ENCODE data around the gene GALNS.
"Not testable (repeated sequence)": the region's sequence is repeated elsewhere in the genome, so short reads cannot be mapped to it uniquely, and the experiment has no call there.

Gene GALNS

DNA sequence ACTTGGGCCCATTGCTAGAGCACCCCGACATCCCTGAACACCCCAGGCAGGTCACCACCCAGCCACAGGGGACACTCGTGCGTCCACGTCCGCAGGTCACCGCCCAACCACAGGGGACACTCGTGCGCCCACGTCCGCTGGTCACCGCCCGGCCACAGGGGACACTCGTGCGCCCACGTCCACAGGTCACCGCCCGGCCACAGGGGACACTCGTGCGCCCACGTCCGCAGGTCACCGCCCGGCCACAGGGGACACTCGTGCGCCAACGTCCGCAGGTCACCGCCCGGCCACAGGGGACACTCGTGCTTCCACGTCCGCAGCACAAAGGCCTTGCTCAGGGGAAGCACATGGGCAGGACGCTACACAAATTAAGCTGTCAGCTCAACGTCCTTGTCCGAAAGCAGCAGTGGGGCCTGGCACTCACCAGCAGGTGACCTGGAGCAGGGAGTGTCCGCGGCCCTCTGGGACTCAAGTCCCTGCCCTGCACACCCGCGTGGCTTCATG is 17.7 kb downstream of the GALNS start:
- DNase-seq (ENCODE audit: low read depth in 3 of 3, low spot score in 1 of 3), result no peak

DNA sequence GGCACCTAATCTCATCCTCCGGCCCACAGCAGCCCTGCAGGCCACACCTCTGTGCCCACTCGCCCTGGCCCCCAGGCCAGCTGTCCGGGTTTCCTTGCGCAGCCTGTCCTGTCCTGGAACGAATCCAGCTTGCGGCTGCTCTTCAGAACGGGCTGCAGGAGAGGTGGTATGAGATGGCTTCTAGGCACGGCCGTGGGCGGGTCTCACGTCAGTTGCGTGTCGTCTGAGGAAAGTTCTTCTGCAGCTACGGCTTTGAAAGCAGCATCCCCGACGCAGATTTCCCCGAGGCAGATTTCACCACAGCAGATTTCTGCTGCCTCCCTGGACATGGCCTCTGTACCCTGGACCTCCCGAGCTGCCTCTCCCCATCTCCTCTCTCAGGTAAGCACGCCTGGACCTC is 18.2 kb downstream of the GALNS start:
- DNase-seq (ENCODE audit: low read depth in 3 of 3, low spot score in 1 of 3), result no peak

DNA sequence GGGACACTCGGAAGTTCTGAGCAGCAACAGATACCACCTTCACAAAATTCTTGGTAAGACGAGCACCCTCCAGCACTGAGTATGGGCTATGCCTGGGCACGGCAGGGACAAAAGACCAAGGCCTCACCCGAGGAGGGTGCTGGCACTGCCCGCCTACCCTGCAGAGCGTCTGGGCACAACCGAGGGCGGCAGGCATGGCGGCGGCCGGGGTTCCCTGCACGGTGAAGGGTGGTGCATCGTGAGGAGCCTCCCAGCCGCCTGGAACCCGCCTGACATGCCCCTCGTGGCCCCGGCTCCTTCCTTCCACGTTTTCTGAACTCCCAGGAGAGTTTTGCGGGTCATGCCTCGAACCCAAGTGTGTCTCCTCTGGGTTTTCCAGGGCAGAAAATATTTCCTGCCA is 18.9 kb downstream of the GALNS start:
- no peak for DNase-seq (ENCODE audit: low read depth in 3 of 3, low spot score in 1 of 3)

DNA sequence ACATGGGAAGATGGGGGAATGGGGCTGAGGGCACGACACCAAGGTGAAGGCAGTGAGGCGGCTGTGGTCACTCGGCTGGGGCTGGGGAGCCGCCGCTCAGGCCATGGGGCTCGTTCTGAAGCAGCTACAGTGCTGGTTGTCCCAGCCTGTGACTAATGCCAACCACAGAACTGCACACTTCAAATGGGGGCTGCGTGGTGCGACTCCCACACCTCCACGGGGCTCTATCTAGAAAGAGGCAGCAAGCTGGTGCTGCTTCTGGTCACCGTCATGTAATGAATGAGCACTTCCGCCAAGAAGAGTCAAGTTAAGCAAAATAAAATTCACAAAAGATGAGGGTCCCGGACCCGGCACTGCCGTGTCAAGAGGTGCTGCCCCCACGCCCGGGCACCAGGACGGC is 20.0 kb downstream of the GALNS start:
- DNase-seq (ENCODE audit: low read depth in 3 of 3, low spot score in 1 of 3), result no peak

DNA sequence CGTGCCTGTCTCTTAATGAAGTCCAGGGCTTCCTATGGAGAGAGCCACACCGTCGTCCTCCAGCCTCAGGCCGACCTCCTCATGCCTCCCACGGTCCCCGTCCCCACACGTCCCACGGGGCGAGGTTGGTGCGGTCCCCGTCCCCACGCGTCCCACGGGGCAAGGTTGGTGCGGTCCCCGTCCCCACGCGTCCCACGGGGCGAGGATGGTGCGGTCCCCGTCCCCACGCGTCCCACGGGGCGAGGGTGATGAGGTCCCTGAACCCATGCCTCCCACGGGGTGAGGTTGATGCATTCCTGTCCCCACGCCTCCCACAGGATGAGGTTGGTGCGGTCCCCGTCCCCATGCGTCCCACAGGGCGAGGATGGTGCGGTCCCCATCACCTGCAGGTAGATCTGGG is 20.9 kb downstream of the GALNS start:
- DNase-seq (ENCODE audit: low read depth in 3 of 3, low spot score in 1 of 3), result no peak

DNA sequence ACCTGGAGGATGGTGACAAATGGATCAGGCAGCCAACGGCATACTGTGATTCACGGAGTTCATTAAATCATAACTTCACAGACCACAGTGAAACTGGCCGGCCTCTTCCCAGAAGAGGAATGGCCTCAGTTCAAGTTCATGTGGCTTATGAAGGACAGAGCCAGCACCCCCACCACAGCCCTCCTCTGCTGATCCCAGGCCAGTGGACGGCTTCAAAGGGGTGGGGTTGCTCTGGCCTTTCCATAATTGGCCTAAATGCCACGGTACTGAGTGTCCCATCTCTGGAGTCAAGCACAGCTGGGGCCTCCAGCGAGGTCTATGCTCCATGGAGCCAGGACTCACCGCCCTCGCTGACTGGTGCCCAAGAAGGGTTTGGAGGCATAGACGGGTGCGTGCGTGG is 21.4 kb downstream of the GALNS start:
- DNase-seq (ENCODE audit: low read depth in 3 of 3, low spot score in 1 of 3), result no peak

DNA sequence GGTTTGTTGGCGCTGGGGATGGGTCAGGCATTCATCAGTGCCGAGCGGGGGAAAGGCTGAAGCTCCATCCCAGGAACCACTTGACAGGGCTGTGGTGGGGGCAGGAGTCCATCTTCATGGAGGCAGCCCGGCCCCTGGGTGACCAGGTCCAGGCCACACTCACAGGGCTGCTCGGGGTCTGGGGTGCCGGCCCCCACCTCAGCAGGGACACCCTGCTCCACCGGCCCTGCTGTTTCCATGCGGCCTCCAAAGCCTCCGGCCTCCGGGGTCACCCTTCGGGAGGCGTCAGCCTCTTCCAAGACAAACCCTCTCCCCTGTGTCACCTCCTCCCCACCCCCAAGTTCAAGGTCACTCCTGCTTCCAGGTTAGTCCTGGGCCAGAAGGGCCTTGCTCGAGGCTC is 22.1 kb downstream of the GALNS start:
- DNase-seq (ENCODE audit: low read depth in 3 of 3, low spot score in 1 of 3), result no peak

DNA sequence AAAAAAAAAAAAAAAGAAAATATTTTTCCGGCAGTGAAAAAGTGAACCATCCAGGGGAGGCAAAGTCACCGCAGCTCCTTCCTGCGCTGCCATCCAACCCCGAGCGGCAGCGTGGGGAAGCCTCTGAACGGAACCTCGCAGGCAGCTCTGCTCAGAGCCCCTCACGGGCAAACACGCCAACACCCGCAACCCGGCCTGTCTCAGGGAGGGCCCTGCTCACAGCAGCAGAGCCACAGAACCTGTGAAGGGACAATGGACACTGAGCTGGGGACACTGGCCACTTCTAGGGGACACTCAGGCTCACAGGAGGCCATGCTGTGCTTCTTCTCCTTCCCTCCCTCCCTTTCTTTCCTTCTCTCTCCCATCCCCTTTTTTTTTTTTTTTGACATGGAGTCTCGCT is 23.7 kb downstream of the GALNS start:
- no peak for DNase-seq (ENCODE audit: low read depth in 3 of 3, low spot score in 1 of 3)

DNA sequence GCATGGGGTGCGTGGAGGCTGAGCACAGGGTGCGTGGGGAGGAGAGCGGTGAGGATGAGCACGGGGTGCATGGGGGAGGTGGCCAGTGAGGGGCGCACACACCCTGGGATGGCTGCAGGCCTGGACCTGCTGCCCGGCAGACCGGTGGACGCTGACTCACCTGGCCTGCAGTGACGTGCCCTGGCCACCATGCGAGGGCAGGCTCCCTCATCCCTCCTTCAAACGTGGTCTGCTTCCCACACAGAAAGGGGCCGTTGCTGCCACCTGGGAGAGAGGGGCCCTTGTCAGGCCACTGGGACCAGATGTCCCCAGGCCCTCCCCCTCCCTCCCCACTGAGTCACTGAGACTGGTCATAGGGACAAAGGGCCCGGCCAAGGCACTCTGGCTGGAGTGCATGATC is 24.9 kb downstream of the GALNS start:
- DNase-seq (ENCODE audit: low read depth in 3 of 3, low spot score in 1 of 3), result no peak

DNA sequence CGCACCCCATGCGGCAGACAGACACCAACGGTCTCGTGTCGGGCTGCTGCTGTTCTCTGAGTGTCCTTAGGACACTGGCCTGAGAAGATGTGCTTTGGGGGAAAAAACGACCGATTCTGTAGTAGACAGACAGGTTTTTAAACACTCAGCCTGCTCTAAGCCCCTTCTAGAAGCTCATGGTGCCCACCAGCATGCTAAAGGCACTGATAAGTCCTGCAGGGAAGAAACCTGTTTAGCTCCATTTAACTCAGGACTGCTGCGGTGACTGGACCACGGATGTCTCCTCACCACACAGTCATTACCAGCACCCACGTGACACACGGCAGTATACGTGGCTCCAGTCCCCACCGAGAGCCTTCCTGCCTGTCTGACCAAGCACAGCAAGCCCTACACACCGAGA is 26.0 kb downstream of the GALNS start:
- no peak for DNase-seq (ENCODE audit: low read depth in 3 of 3, low spot score in 1 of 3)

DNA sequence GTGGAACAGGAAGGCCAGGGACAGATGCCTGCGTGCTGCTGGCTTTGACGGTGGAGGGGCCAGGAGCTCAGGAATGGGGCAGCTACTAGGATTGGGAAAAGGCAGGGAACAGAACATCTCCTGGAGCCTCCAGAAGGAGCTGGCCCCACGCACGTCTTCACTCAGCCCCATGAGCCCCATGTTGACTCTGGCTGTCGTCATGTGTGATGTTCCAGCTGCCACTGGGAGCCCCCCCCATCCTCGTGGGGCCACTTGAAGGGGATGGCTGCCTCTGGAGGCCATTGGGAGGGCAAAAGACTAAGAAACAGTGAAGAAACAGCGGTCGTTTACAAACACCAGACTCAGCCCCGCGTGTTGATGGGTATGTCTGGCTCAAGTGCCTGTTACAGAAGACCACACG is 26.5 kb downstream of the GALNS start:
- DNase-seq (ENCODE audit: low read depth in 3 of 3, low spot score in 1 of 3), result no peak

DNA sequence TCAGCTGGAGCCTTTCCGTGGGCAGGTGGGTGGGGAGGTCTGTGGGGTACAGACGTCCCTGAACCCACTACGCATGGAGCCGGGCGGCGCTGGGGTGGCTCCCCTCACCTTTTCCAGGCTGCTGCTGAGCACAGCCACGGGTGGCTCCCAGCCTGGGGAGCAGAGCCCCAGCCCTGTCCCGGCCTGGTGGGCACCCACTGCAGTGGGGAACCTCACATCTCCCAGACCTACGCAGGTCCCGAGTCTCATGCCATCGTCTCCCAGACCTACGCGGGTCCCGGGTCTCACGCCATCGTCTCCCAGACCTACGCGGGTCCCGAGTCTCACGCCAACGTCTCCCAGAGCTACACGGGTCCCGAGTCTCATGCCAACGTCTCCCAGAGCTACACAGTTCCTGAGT is 28.0 kb downstream of the GALNS start:
- no peak for DNase-seq (ENCODE audit: low read depth in 3 of 3, low spot score in 1 of 3)

DNA sequence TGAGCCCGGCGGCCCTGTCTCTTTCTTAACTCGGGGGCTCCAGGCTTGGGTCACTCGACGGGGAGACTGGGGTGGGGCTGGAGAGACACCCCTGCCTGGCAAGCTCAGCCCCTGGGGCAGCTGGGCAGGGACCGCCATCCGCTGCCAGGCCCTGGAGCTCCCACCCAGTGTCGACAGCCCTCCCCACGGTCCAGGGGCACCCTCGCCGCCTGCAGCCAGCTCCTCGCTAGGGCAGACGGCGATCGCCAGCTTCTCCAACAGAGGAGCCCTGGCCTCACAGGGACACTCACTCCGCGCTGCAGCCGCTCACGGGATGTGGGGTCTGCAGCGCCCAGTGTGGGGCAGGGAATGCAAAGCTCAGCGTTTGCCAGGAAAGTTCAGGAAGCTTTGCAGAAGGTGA is 29.0 kb downstream of the GALNS start:
- DNase-seq (ENCODE audit: low read depth in 3 of 3, low spot score in 1 of 3), result no peak

DNA sequence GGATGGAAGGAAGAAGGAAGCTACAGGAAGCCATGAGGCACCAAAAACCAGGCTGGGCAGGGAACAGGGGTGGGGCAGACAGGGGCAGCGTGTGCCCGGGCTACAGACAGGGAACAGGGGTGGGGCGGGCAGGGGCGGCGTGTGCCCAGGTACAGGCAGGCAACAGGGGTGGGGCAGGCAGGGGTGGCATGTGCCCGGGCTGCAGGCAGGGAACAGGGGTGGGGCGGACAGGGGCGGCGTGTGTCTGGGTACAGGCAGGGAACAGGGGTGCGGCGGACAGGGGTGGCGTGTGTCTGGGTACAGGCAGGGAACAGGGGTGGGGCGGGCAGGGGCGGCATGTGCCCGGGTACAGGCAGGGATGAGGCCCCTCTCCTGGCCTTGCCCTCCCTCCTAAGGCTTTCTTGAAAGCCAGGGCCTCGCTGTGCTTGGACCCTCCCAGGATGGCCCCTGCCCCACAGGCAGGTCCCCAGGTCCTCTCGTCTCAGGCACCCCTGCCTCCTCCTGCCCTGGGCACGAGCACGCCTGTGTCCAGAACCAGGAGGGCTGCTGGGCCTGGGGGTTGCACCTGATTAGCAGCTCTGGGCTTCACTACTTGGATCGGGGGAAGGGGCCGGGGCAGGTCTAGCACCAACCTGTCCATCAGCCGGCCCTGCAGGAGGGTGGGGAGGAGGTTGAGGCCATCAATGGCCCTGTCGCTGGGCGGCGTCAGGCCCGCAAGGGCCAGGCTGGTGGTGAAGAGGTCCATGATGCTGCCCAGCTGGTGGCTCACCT is 30.5 kb downstream of the GALNS start:
- DNase-seq (ENCODE audit: low read depth in 3 of 3, low spot score in 1 of 3), result no peak

DNA sequence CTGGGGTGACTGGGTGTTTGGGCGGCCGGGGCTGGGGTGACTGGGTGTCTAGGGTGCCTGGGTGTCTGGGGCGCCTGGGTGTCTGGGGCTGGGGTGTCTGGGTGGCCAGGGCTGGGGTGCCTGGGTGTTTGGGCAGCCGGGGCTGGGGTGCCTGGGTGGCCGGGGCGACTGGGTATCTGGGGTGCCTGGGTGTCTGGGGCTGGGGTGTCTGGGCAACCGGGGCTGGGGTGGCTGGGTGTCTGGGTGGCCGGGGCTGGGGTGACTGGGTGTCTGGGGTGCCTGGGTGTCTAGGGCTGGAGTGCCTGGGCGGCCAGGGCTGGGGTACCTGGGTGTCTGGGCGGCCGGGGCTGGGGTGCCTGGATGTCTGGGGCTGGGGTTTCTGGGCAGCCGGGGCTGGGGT is 31.6 kb downstream of the GALNS start:
- no peak for DNase-seq (ENCODE audit: low read depth in 3 of 3, low spot score in 1 of 3)

DNA sequence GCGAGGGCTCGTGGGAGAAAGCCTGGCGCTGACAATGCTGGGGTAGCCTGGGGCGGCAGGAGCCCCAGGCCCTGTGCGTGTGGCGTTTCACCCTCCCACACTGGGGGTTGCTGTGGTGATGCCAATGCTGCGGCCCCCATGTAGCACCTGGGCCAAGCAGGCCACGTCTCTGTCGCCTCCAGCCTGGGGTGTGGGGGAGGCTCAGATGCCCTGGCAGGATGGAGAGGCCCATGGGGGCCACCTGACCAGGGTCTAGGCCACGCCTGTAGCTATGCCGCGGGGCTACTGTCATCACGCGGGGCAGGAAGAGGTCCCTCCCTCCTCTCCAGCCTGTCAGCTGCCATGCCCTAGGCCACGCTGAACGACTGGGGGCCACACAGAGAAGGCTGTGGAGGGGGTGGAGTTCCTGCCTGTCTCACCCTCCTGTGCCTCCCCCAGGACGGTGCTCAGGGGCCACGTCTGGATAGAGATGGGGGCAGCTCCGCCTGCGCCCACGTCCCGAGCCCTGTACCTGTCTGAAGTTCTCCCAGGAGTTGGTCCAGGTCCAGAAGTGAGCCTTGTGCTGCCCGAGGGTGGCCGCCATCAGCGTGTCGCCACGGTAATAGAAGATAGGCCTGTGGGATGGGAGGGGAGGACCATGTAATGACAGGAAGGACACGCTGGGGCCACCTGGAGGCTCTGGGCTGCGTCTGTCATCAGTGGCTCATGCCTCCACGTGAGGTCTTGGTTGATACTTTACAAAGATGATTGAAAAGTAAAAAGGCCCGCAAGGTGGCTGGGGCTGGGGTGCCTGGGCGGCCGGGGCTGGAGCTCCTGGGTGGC is 32.3 kb downstream of the GALNS start:
- no peak for DNase-seq (ENCODE audit: low read depth in 3 of 3, low spot score in 1 of 3)

DNA sequence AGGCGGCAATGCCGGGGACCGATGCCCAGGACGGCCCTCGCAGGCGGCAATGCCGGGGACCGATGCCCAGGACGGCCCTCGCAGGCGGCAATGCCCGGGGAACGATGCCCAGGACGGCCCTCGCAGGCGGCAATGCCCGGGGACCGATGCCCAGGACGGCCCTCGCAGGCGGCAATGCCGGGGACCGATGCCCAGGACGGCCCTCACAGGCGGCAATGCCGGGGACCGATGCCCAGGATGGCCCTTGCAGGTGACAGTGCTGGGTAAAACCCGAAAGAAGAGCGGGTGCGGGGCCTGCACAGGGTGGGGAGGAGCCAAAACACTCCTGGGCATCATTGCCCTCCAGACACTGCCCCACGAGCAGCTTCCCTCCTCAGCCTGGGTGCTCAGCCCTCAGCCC is 33.1 kb downstream of the GALNS start:
- DNase-seq (ENCODE audit: low read depth in 3 of 3, low spot score in 1 of 3), result not testable (repeated sequence)

DNA sequence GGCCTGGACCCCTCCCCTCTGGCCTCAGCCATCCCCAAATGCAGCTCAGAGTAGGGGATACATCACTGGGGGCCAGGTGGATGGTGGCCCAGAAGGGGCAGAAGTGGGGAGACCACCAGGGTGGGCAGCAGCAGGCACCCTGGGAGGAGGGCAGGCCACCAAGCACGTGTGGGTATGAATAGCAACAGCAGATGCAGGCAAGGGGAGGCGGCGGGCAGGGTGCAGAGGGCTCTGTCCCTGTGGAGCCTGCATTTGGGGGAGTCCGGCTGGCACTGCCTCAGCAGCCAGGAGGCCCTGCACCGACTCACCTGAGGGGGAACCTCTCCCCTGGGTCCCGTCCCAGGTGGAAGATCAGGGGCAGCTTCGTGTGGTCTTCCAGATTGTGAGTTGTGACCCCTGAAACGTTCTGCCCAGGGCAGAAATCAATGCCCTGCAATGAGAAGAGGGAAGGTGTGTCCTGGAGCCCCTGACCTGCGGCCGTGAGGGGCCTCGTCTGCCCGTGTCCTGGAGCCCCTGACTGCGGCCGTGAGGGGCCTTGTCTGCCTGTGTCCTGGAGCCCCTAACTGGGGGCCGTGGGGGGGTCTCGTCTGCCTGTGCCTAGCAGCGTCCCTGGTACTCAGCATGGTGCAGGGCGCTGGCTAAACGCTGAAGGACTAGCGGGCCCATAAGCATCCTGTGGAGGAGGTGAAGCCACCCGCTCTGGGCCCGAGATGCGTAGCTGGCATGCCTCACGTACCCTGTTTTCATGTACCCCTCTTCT is 34.3 kb downstream of the GALNS start:
- DNase-seq (ENCODE audit: low read depth in 3 of 3, low spot score in 1 of 3), result no peak

DNA sequence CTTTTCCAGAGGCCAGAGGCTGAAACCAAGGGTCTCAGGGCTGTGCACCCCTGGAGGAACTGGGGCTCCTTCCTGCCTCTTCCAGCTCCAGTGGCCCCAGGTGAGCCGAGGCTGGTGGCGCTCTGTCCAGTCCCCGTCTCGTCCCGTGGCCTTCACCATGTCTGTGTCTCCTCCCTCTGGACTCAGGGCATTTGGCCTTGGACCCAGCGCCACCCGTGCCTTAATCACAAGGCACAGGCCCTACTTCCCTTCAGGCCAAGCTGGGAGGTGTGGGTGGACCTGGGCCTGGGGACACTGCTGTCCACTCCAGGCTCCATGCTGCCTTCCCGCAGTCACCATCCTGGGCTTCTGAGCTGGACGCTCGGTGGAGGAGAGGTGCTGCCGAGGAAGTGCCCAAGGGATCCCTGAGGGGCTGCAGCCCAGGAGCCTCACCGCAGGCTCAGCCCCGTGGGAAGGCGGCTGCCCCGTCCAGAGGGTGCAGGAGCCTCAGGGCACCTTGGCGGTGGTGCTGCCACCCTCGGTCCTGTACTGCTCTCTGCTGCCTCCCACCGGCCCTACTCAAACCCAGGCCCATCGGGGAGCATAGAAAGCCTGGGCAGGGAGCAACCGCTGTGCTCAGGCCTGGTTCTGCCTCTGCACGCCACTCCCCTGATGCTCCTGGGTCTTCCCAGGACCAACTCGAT is 35.4 kb downstream of the GALNS start:
- no peak for DNase-seq (ENCODE audit: low read depth in 3 of 3, low spot score in 1 of 3)

DNA sequence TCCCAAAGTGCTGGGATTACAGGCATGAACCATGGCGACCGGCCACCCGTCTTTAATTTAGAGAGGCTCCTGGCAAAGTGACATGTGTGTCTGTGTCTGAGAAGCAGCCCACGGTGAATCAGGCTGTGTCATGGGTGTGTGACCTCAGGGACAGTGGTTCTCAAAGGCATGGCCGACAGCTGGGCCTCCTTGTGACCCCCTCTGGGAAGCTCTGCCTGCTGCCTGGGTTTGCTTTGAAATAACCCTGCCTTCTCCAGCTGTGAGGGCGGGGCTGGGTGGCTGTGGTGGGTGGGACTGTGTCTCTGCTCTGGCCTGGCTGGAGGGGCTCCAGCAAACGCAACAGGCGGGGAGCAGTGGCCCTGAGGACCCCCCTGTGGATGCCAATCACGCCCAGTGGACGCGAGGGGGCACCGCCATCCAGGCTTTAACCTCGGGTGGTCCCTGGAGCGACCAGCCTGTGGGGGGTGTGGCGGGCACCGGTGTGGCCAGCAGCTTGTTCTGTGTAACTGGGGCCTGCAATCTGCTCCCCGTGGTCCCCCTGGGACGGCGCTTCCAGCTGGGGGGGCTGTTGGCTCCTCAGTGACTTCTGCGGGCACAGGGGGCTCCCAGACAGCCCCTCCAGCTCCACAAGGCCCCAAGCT is 36.2 kb downstream of the GALNS start:
- DNase-seq (ENCODE audit: low read depth in 3 of 3, low spot score in 1 of 3), result no peak

DNA sequence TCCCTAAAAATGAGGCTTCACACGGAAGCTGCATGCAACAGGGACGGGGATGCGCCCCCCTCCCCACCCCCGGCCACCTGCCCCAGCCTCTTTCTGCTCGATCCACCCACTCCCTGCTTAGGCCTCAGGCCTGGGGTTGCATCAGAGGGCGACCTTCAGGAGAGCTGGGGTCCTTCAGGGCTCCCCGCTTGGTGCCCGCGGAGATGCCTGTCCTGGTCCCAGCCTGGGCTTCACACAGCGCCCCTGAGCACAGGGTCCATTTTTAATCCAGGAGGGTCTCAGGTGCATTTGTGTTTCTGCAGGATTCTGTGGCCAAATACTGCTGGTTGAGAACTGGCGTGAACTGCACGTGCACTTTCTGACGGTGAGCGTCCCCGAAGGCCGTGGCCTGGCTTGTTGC is 37.6 kb downstream of the GALNS start:
- no peak for DNase-seq (ENCODE audit: low read depth in 3 of 3, low spot score in 1 of 3)

Data from stimulated activated CD4-positive, alpha-beta T cell treated with anti-CD3 and anti-CD28 coated beads, TNF-alpha, amount 100 ng/mL, for 1 hour (primary cell).